Neural progenitor cell (in vitro differentiated cells): ENCODE measurements around the gene KRTAP2-4.

Experiments
- CTCF ChIP-seq: fragments of 200-600 bp; sonication (generic); IDR thresholded peaks from 2 replicates; pipeline ENCODE4 v1.5.1; 2017; ENCODE audit warnings: antibody characterized with exemption, mild to moderate bottlenecking
- EZH2 ChIP-seq: fragments of 200-600 bp; sonication (generic); IDR thresholded peaks from 2 replicates; pipeline ENCODE4 v1.6.1; 2017; ENCODE audit warnings: antibody characterized with exemption, mild to moderate bottlenecking, moderate library complexity
- EZH2phosphoT487 ChIP-seq: fragments of 200-600 bp; sonication (generic); IDR thresholded peaks from 2 replicates; pipeline ENCODE4 v1.6.1; 2017; ENCODE audit warnings: antibody characterized with exemption

- no peak for TF ChIP-seq CTCF
- no peak for TF ChIP-seq EZH2
- no peak for TF ChIP-seq EZH2phosphoT487
These were observed 1.6 kb upstream of the KRTAP2-4 start for GRCh38 chr17:41067281-41067680.
